HCT116 (cell line): ENCODE data around the gene BCL11B.

Experiments used
- EZH2 ChIP-seq: fragments of 200-600 bp; sonication (generic); IDR thresholded peaks from 2 replicates; pipeline ENCODE4 v1.6.1; 2017; ENCODE audit warnings: antibody characterized with exemption, mixed run types
- EZH2phosphoT487 ChIP-seq: fragments of 200-600 bp; IDR thresholded peaks from 2 replicates; pipeline ENCODE4 v1.6.1; 2018; ENCODE audit warnings: antibody characterized with exemption, borderline replicate concordance
- SIN3A ChIP-seq: IDR thresholded peaks from 2 replicates; pipeline ENCODE4 v1.6.1; 2012; ENCODE audit warnings: low read depth
- SP1 ChIP-seq: IDR thresholded peaks from 2 replicates; pipeline ENCODE4 v1.6.1; 2012; ENCODE audit warnings: low read depth

DNA sequence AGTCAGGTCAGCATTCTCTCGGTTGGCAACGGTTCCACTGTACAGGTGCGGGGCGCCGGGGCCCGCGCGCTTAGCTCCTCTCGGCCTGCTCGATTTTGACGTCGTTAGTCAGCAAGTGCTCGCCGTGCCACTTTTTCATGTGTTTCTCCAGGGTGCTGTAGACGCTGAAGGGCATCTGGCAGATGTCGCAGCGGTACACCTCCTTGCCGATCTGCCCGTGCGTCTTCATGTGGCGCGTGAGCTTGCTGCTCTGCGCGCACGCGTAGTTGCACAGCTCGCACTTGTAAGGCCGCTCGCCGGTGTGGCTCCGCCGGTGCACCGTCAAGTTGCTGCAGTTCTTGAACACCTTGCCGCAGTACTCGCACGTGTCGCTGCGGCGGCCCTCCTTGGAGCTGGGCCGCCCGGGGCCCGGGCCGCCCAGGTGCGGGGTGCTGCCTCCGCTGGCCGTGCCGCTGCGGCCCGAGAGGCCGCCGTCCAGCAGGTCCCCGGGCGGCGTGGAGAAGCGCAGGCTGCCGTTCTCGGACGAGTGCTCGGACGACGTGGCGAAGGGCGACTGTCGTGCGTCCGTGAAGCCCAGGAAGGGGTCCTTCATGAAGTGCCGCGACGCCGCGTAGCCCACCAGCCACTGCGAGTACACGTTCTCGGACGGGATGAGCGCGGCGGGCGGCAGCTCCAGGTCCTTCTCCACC lies 97.8 kb downstream of the BCL11B start:
- TF ChIP-seq SP1, result no peak
- no peak for TF ChIP-seq EZH2phosphoT487
- TF ChIP-seq EZH2, result no peak
- no peak for TF ChIP-seq SIN3A
